GM18526 (cell line): ENCODE data around the gene TTLL8.

ENCODE experiments used
- POLR2A ChIP-seq: IDR thresholded peaks from 3 replicates; pipeline ENCODE4 v1.6.1; 2011; ENCODE audit not compliant: insufficient read length; ENCODE audit errors: extremely low read depth

The TTLL8 gene

DNA sequence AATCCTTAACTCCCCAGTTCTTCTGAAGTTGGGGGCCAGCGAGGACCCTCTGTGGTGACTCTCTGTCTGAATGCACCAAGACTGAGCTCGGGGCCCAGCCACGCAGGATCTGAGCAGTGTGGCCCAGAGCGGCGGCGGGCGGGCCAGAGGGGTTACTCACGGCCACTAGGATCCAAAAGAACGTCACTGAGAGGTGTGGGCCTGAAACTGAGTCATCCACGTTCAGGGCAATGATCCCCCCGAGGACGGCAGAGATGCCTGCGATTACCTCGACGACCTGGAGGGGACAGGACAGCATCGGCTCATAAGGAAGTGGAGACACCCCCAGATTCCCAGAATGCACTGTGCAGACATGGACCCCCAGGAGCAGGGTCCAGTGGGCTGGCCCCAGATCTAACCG is 16.0 kb upstream of the TTLL8 start:
- TF ChIP-seq POLR2A = no peak

DNA sequence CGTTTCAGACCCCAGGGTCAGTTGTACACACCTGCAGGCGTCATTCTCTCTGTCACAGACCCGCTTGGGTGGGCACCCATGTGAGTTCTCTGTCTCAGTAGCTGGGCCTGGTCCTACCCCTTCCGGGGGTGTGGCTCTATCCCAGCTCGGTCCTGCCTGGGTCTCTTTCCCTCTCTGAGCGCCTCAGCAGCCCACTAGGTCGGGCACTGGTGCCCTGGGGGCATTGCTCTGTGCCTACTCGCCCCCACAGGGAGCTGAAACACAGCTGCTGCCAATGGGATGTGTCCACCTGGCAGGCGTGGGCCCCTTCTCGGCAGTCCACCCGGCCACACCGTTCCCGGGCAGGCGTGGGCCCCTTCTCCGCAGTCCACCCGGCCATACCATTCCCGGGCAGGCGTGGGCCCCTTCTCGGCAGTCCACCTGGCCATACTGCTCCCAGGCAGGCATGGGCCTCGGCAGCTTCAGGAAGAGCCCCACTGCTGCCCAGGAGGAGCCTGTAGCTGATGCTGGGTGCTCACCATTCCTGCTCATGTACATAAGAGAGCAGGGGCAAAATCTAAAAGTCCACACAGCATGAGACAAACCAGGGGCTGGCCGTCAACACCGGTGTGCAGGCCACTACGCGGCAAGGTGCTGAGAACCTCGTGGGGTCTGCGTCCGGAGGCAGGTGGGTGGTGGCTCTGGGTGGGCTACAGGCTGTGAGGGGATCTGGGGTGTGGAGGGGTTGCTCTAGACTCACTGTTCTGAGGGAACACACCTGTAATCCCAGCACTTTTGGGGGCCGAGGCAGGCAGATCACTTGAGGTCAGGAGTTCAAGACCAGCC is 14.8 kb upstream of the TTLL8 start:
- TF ChIP-seq POLR2A = no peak

DNA sequence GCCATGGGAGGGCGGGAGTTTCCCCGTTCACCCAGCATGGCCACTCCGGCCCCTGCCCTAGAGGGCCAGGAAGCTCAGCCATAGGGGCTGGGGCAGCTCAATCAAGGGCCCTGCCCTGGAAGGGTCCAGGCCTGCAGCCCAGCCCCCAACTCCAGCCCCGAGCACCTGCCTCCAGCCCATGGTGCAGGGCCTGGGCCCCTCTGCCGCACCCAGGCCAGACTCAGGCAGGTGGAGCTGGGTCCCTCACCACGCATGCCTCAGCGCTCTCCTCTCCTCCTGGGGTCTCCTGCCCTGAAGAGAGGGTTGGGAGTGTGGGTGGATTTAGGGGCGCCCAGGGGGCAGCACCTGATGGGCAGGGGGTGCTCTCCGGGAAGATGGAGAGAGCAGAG is 14.1 kb upstream of the TTLL8 start:
- no peak for TF ChIP-seq POLR2A

- TF ChIP-seq POLR2A = no peak
Measured at GRCh38 chr22:50071432-50072166, 13.5 kb upstream of the TTLL8 start.

- TF ChIP-seq POLR2A = no peak
Measured at GRCh38 chr22:50070366-50070765, 12.3 kb upstream of the TTLL8 start.

DNA sequence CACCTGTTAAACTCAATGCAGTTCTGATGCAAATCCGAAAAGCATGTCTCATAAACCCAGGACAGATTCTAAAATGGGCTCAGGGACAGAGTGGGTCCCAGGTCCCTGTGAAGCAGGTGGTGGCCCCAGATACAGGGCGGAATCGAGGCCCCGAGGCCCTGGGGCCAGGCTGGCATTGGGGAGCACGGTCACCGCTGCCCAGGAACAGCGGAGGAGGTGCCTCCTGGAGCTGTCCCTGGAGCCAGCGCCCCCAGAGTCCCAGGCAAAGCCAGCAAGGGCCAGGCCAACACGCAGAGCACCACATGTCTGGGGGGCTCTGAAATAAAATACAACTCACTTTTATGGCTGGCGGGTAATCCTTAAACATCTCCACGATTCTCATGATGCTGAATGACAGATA is 10.0 kb upstream of the TTLL8 start:
- TF ChIP-seq POLR2A = no peak

DNA sequence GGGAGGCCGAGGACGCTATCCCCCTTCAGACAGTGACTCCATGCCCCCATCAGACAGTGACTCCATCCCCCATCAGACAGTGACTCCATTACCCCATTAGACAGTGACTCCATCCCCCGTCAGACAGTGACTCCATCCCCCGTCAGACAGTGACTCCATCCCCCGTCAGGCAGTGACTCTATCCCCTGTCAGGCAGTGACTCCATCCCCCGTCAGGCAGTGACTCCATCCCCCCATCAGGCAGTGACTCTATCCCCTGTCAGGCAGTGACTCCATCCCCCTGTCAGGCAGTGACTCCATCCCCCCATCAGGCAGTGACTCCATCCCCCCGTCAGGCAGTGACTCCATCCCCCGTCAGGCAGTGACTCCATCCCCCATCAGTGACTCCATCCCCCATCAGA is 9.1 kb upstream of the TTLL8 start:
- no peak for TF ChIP-seq POLR2A

DNA sequence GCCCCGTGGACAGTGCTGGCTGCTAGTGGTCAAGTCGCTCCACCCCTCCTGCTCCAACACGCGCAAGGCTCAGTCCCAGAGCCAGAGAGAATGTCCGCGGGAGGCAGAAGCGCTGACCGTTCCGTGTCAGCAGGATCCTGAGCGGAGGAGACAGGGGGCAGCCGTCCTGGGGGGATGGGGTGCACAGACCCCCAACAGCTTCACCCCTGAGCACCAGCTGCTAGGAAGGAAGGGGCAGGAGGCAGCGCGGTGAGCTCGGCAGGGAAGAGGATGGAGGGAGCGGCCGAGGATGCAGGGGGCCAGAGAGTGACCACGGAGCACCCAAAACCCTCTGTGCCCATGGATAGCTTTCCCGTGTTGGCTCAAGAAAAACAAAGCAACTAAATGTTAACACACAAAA is 6.4 kb upstream of the TTLL8 start:
- no peak for TF ChIP-seq POLR2A

GRCh38 chr22:50063589-50064393 is 5.7 kb upstream of the TTLL8 start:
- no peak for TF ChIP-seq POLR2A

GRCh38 chr22:50062509-50063135 is 4.5 kb upstream of the TTLL8 start:
- no peak for TF ChIP-seq POLR2A

GRCh38 chr22:50061824-50062355 is 3.8 kb upstream of the TTLL8 start:
- TF ChIP-seq POLR2A = no peak

DNA sequence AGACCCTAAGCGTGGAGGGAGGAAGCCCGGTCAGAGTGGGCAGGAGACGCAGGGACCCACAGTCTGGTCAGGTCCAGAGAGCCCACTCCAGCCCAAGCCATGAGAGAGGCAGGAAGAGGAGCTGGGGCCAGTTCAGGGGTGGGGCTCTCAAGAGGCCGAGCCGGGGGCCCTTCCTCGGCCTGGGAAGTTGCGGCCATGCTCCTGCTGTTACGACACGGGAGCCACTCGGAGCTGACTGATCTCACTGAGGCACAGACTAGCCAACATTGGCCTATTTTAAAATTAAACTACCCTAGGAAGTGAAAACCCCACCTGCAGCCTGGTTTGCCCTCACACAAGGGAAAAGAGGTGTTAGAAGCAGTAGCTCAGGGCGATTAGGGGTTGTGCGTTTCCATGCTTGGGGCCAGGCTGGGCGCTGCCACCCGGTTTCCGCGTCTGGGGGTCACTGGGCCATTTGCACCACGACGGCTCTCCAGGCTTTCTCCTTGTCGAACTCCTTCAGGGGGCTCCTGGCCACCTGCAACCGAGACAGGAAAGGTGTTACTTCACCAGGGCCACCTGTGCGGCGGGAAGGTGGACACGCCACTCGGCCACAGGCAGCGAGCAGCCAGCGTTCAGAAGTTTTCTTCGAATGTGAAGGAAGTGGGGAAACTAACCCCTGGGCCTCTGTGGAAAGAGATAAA is 3.2 kb upstream of the TTLL8 start:
- no peak for TF ChIP-seq POLR2A

- no peak for TF ChIP-seq POLR2A
Measured at GRCh38 chr22:50060441-50061140, 2.5 kb upstream of the TTLL8 start.

- TF ChIP-seq POLR2A = no peak
Measured at GRCh38 chr22:50059881-50060262, 1.8 kb upstream of the TTLL8 start.
